KMS-11 (cell line): Measurements from ENCODE around the gene LRRC7.

ENCODE experiments used
- H2AFZ ChIP-seq: fragments of 200-600 bp; sonication (generic); 2 replicates; pipeline ENCODE4 v1.6.1; 2016; ENCODE audit warnings: antibody characterized with exemption, mixed run types, low read depth
- H3K27ac ChIP-seq: fragments of 200-600 bp; sonication (generic); 2 replicates; pipeline ENCODE4 v1.6.1; 2016; ENCODE audit warnings: mild to moderate bottlenecking, mixed run types
- H3K27me3 ChIP-seq: fragments of 200-600 bp; sonication (generic); 2 replicates; pipeline ENCODE4 v1.6.1; 2017; ENCODE audit warnings: mild to moderate bottlenecking, low read depth, mixed run types, moderate library complexity; ENCODE audit not compliant: insufficient read depth
- H3K36me3 ChIP-seq: fragments of 200-600 bp; sonication (generic); 2 replicates; pipeline ENCODE4 v1.6.1; 2017; ENCODE audit warnings: mild to moderate bottlenecking, mixed run types; ENCODE audit not compliant: insufficient read depth
- H3K4me1 ChIP-seq: fragments of 200-600 bp; sonication (generic); 2 replicates; pipeline ENCODE4 v1.6.1; 2016; ENCODE audit warnings: mild to moderate bottlenecking, low read depth, mixed run types; ENCODE audit not compliant: poor library complexity, severe bottlenecking
- H3K4me2 ChIP-seq: fragments of 200-600 bp; sonication (generic); 2 replicates; pipeline ENCODE4 v1.7.0; 2016; ENCODE audit warnings: mild to moderate bottlenecking, mixed run types
- H3K4me3 ChIP-seq: fragments of 200-600 bp; sonication (generic); IDR thresholded peaks from 2 replicates; pipeline ENCODE4 v1.6.1; 2017; ENCODE audit warnings: low read depth, low read length, mixed read lengths; ENCODE audit not compliant: insufficient read depth
- H3K79me2 ChIP-seq: fragments of 200-600 bp; sonication (generic); 2 replicates; pipeline ENCODE4 v1.6.1; 2016; ENCODE audit warnings: low read depth, mixed run types; ENCODE audit not compliant: insufficient read depth
- H3K9ac ChIP-seq: fragments of 200-600 bp; sonication (generic); 2 replicates; pipeline ENCODE4 v1.6.1; 2016; ENCODE audit warnings: mild to moderate bottlenecking, mixed run types
- H4K20me1 ChIP-seq: fragments of 200-600 bp; sonication (generic); 2 replicates; pipeline ENCODE4 v1.6.1; 2016; ENCODE audit warnings: mild to moderate bottlenecking, mixed run types; ENCODE audit not compliant: insufficient read depth
- CTCF ChIP-seq: fragments of 200-600 bp; sonication (generic); conservative IDR thresholded peaks from 2 replicates; pipeline ENCODE4 v1.6.1; 2017; ENCODE audit warnings: low read depth, mild to moderate bottlenecking, antibody characterized with exemption, low read length, moderate library complexity, mixed read lengths

Gene LRRC7

GRCh38 chr1:70033936-70034335 lies 466.2 kb downstream of the LRRC7 start:
- Histone ChIP-seq H4K20me1 (no peaks in the 10 kb centered on the region), H3K27ac (no peak overlapping the region), H3K79me2 (no peaks in the 10 kb centered on the region), H3K9ac (no peak overlapping the region), H3K27me3 (no peaks in the 10 kb centered on the region), H2AFZ (no peak overlapping the region), H3K4me1 (no peaks in the 10 kb centered on the region), H3K36me3 (no peaks in the 10 kb centered on the region), H3K4me3 (no peak overlapping the region), H3K4me2 (no peak overlapping the region)
- no peak for TF ChIP-seq CTCF

- no peak for TF ChIP-seq CTCF
- Histone ChIP-seq H4K20me1 (no peaks in the 10 kb centered on the region), H3K27ac (no peak overlapping the region), H3K4me2 (no peak overlapping the region), H2AFZ (no peak overlapping the region), H3K9ac (no peak overlapping the region), H3K4me3 (no peak overlapping the region), H3K36me3 (no peaks in the 10 kb centered on the region), H3K79me2 (no peaks in the 10 kb centered on the region), H3K27me3 (no peaks in the 10 kb centered on the region), H3K4me1 (no peaks in the 10 kb centered on the region)
Observed at GRCh38 chr1:70034403-70034802, 466.7 kb downstream of the LRRC7 start.

- Histone ChIP-seq H3K36me3 (no peaks in the 10 kb centered on the region), H3K4me3 (no peak overlapping the region), H3K4me1 (no peaks in the 10 kb centered on the region), H3K9ac (no peak overlapping the region), H3K27ac (no peak overlapping the region), H3K27me3 (no peaks in the 10 kb centered on the region), H4K20me1 (no peaks in the 10 kb centered on the region), H3K79me2 (no peaks in the 10 kb centered on the region), H3K4me2 (no peak overlapping the region), H2AFZ (no peak overlapping the region)
- no peak for TF ChIP-seq CTCF
Observed at GRCh38 chr1:70038025-70038424, 470.3 kb downstream of the LRRC7 start.

GRCh38 chr1:70039485-70039884 lies 471.8 kb downstream of the LRRC7 start:
- Histone ChIP-seq H3K4me3 (no peak overlapping the region), H3K27me3 (no peaks in the 10 kb centered on the region), H3K4me2 (no peak overlapping the region), H2AFZ (no peak overlapping the region), H3K9ac (no peak overlapping the region), H4K20me1 (no peaks in the 10 kb centered on the region), H3K27ac (no peak overlapping the region), H3K79me2 (no peaks in the 10 kb centered on the region), H3K36me3 (no peaks in the 10 kb centered on the region), H3K4me1 (no peaks in the 10 kb centered on the region)
- TF ChIP-seq CTCF: no peak
